CD4-positive, alpha-beta T cell (primary cell): ENCODE measurements around the gene CEBPE. TPM values are rescaled to one million over a fixed set of nuclear protein-coding genes. Genes with fewer than 3 reads are reported as not detected.
A peak's percentile ranks its signal among the peaks of the same experiment; 100 is the strongest.

ENCODE experiments used
- ATAC-seq: fragments of 200-7000 bp; cut with Tn5 transposase; one replicate; pipeline ENCODE4 v1.10.0; 2022; ENCODE audit warnings: mild to moderate bottlenecking; ENCODE audit not compliant: poor library complexity
- CTCF ChIA-PET: fragments of 350-600 bp; sonication (Branson Sonifier 250); formaldehyde crosslinking; loops from one replicate; lab custom pipeline; 2021; ENCODE audit warnings: antibody characterized with exemption, inconsistent platforms; lab: Charles Lee
- POLR2A ChIA-PET: fragments of 350-600 bp; sonication (Branson Sonifier 250); formaldehyde crosslinking; loops from one replicate; lab custom pipeline; 2021; ENCODE audit warnings: antibody characterized with exemption, inconsistent platforms; lab: Charles Lee
- DNase-seq, 14 experiments: peaks; one replicate each; pipeline ENCODE4 v3.0.0-alpha.2; 2013 to 2020; ENCODE audit warnings: mixed read lengths in 2 of 14
- H3K27ac ChIP-seq, 2 donors: one replicate each; pipeline versions ENCODE4 v1.5.1 to v1.7.0; 2013; ENCODE audit warnings: low read length in 2 of 2, low read depth in 1 of 2, mild to moderate bottlenecking in 1 of 2
- H3K27me3 ChIP-seq, 2 experiments: 1 replicate in 1 of 2; 2 replicates in 1 of 2; pipeline versions ENCODE4 v1.6.1 to v1.7.0; 2013; ENCODE audit warnings: low read length in 2 of 2, control low read depth in 1 of 2, mild to moderate bottlenecking in 1 of 2, moderate library complexity in 1 of 2; ENCODE audit not compliant: insufficient read depth in 2 of 2, control insufficient read depth in 1 of 2
- H3K36me3 ChIP-seq: one replicate; pipeline ENCODE4 v1.6.1; 2013; ENCODE audit warnings: low read length, control low read depth; ENCODE audit not compliant: insufficient read depth
- H3K4me1 ChIP-seq: one replicate; pipeline ENCODE4 v1.6.1; 2013; ENCODE audit warnings: low read length, control low read depth; ENCODE audit not compliant: insufficient read depth
- H3K4me3 ChIP-seq: one replicate; pipeline ENCODE4 v1.5.1; 2013; ENCODE audit warnings: mild to moderate bottlenecking, low read length, moderate library complexity
- H3K9me3 ChIP-seq, 2 experiments: 1 replicate in 1 of 2; 2 replicates in 1 of 2; pipeline versions ENCODE4 v1.6.1 to v1.7.0; 2013; ENCODE audit warnings: low read length in 2 of 2, mild to moderate bottlenecking in 2 of 2, control low read depth in 1 of 2, moderate library complexity in 1 of 2; ENCODE audit not compliant: control insufficient read depth in 1 of 2, insufficient read depth in 1 of 2
- H3K27ac Mint-ChIP-seq: one replicate; pipeline ENCODE4 v1.8.0; 2020; ENCODE audit warnings: mixed read lengths
- H3K27me3 Mint-ChIP-seq: one replicate; pipeline ENCODE4 v1.8.0; 2021; ENCODE audit warnings: mixed read lengths
- H3K36me3 Mint-ChIP-seq: one replicate; pipeline ENCODE4 v1.8.0; 2021; ENCODE audit warnings: low read depth, mixed read lengths
- H3K4me1 Mint-ChIP-seq: one replicate; pipeline ENCODE4 v1.8.0; 2021; ENCODE audit warnings: low read depth, mixed read lengths
- H3K4me3 Mint-ChIP-seq: one replicate; pipeline ENCODE4 v1.8.0; 2020; ENCODE audit warnings: mild to moderate bottlenecking, mixed read lengths
- H3K9me3 Mint-ChIP-seq: one replicate; pipeline ENCODE4 v1.8.0; 2020; ENCODE audit warnings: mixed read lengths
- CTCF ChIP-seq: fragments of 200-600 bp; IDR thresholded peaks from one replicate; pipeline ENCODE4 v1.8.0; 2022; ENCODE audit warnings: antibody characterized with exemption, mild to moderate bottlenecking
- intact Hi-C, 2 experiments: fragments of 100-400 bp; cut with DNase I in 1 of 2; cut with micrococcal nuclease in 1 of 2; formaldehyde crosslinking; loops; one replicate each; pipeline versions ENCODE4 v1.15.1 to v1.9.0; 2023 to 2025; cut with DNase I, micrococcal nuclease
- total RNA-seq, 174 experiments: library from RNA in 2 of 174; stranded (reverse) in 2 of 174; gene quantifications; one replicate each; pipeline ENCODE4 v1.2.3 and lab custom pipeline; 2021 to 2026

Gene CEBPE
- total RNA-seq, 2 experiments from 2014 or later, result not detected

- Histone ChIP-seq H3K4me1 (peaks cover 36% of the 10 kb centered on the region), H3K36me3 (peaks cover 69% of the 10 kb centered on the region), H3K4me3 (peak overlapping the region; percentile 67), H3K9me3 (no peaks in the 10 kb centered on the region), H3K27ac (peak overlapping the region; percentile 66 to 70), H3K27me3 (no peaks in the 10 kb centered on the region)
- H3K27ac Mint-ChIP-seq, result peak overlapping the region; percentile 84
- H3K9me3 Mint-ChIP-seq, result no peaks in the 10 kb centered on the region
- CTCF ChIA-PET, result interaction anchor here (1.2 to 2.2 kb wide), 5 partner anchors 13 to 85 kb away, joined by 4 to 7 read pairs (median 6); partner anchors contain the start of genes ACIN1 and C14orf119
- H3K27me3 Mint-ChIP-seq, result no peaks in the 10 kb centered on the region
- peaks cover 66% of the 10 kb centered on the region for H3K36me3 Mint-ChIP-seq
- H3K4me1 Mint-ChIP-seq, result peaks cover 43% of the 10 kb centered on the region
- POLR2A ChIA-PET, result interaction anchor here (0.7 to 4.5 kb wide), 9 partner anchors 9 to 501 kb away, joined by 3 to 35 read pairs (median 5); partner anchors contain the start of genes ACIN1, C14orf119, HOMEZ and MRPL52
- intact Hi-C loops, result loop anchor here (2.0 to 5.0 kb wide), 3 partner anchors 23 to 111 kb away; partner anchors contain the start of genes ACIN1 (in 1 of the 2), C14orf119 (in 1 of the 2) and SLC7A8 (in 1 of the 2)
- peak; percentile 63 to 91 (median 73) for DNase-seq
- no peak for TF ChIP-seq CTCF
- ATAC-seq, result peak; percentile 94
- H3K4me3 Mint-ChIP-seq, result peak overlapping the region; percentile 93
Measured at GRCh38 chr14:23071244-23071920, 47.7 kb downstream of the CEBPE start.

DNA sequence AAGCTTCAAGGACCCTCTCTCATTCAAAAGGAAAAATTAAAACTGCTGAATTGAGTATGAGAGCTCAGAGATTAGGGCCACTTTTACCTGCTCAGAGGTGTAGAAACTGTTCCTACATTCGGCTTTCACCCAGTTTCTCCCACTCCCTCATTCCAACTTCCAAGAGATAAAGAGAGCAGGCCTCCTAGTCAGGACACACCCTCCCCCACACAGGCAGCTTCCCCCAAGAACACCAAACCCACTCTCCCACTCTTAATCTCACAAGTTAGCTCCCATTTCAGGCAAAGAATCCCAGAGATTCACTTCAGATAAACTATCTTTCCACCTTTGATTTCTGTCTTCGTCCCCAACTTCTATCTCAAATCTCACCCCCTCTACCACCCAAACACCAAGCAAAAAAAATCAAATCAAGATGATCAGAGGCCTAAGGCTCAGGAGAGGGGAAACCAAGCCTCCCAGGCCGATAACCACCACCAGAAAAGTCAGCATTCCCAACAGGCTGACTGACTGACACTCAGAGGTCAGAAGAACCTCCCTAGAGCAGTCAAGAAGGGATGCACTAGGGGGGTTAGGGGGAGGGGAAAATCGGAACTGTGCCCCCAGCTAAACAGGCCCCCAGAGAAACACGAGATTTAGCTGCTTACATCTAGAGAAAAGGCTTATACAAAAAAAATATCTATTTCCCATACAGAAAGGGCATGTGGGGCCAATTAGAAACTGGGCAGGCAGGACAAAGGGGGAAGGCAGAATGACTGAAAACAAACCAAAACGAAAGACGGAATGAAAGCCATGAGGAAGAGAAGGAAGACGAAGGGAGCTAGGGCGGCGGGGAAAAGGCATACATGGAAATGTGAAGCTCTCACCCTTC, 48.6 kb downstream of the CEBPE start:
- CTCF ChIA-PET, result interaction anchor here (1.0 to 2.2 kb wide), 4 partner anchors 13 to 500 kb away, joined by 4 to 7 read pairs (median 6); no protein-coding TSS in a partner anchor
- Histone ChIP-seq H3K36me3 (peaks cover 69% of the 10 kb centered on the region), H3K27ac (peak overlapping the region; percentile 66 to 70), H3K4me3 (peak overlapping the region; percentile 67), H3K27me3 (no peaks in the 10 kb centered on the region), H3K4me1 (peaks cover 36% of the 10 kb centered on the region), H3K9me3 (no peaks in the 10 kb centered on the region)
- intact Hi-C loops, result loop anchor here (2.0 to 5.0 kb wide), 3 partner anchors 24 to 112 kb away; partner anchors contain the start of genes ACIN1 (in 1 of the 2), C14orf119 (in 1 of the 2) and SLC7A8 (in 1 of the 2)
- H3K9me3 Mint-ChIP-seq, result no peaks in the 10 kb centered on the region
- POLR2A ChIA-PET, result interaction anchor here (1.3 to 4.5 kb wide), 5 partner anchors 9 to 501 kb away, joined by 3 to 35 read pairs (median 4); partner anchors contain the start of genes ACIN1, C14orf119 and PABPN1
- TF ChIP-seq CTCF, result no peak
- peaks cover 49% of the 10 kb centered on the region for H3K4me1 Mint-ChIP-seq
- peak overlapping the region; percentile 84 for H3K27ac Mint-ChIP-seq
- ATAC-seq, result no peak
- DNase-seq, result no peak
- H3K36me3 Mint-ChIP-seq, result peaks cover 66% of the 10 kb centered on the region
- no peaks in the 10 kb centered on the region for H3K27me3 Mint-ChIP-seq
- H3K4me3 Mint-ChIP-seq, result peak overlapping the region; percentile 93

- H3K4me1 ChIP-seq, result peaks cover 36% of the 10 kb centered on the region
- intact Hi-C loops, result loop anchor here in 1 of 2 experiments (1.0 kb wide), 2 partner anchors 40 to 118 kb away; no protein-coding TSS in a partner anchor
- H3K27ac ChIP-seq, result no peak overlapping the region
- Mint-ChIP-seq H3K27ac (no peak overlapping the region), H3K4me3 (peak overlapping the region; percentile 78), H3K9me3 (no peaks in the 10 kb centered on the region), H3K4me1 (peaks cover 49% of the 10 kb centered on the region), H3K27me3 (no peaks in the 10 kb centered on the region), H3K36me3 (peaks cover 66% of the 10 kb centered on the region)
- no peak for TF ChIP-seq CTCF
- DNase-seq (peak in 1 of 14 experiments; percentile 32), ATAC-seq (no peak)
- H3K4me3 ChIP-seq, result no peak overlapping the region
- no peaks in the 10 kb centered on the region for H3K27me3 ChIP-seq
- H3K36me3 ChIP-seq, result peaks cover 69% of the 10 kb centered on the region
- POLR2A ChIA-PET, result interaction anchor here (1.0 to 4.5 kb wide), 9 partner anchors 11 to 311 kb away, joined by 3 to 35 read pairs (median 5); partner anchors contain the start of genes ACIN1, C14orf119, CDH24 and PABPN1
- CTCF ChIA-PET, result interaction anchor here (0.6 to 2.0 kb wide), 47 partner anchors 8 to 503 kb away, joined by 3 to 27 read pairs (median 4); partner anchors contain the start of genes ACIN1, AJUBA, C14orf119 and HAUS4
- H3K9me3 ChIP-seq, result no peaks in the 10 kb centered on the region
Measured at GRCh38 chr14:23069413-23069806, 49.6 kb downstream of the CEBPE start.
